Activated CD4-positive, CD25-positive, alpha-beta regulatory T cell (primary cell): ENCODE measurements around the gene NHSL1.
A peak's percentile ranks its signal among the peaks of the same experiment; 100 is the strongest.

Experiments used
- DNase-seq, 4 experiments: peaks; one replicate each; lab custom pipeline; 2025; lab: John Stamatoyannopoulos, UW

The NHSL1 gene

DNA sequence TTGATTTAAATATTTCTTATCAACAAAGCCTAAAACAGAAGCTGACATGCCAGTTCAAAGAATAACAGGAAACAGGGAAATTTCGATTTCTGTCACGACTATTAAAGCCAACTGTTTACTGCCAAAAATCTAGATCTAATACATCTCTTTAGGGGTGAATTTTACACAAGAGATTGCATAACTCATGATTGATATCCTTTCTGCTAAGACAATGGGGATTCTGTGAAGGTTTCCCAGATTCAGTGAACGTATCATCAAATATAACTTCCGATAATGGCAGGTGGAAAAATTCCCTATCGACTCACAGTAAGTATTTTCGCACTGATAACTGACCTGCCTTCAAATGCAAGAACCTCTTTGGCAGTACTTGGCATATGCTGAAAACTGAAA lies 42.9 kb downstream of the NHSL1 start:
- DNase-seq = no peak

DNA sequence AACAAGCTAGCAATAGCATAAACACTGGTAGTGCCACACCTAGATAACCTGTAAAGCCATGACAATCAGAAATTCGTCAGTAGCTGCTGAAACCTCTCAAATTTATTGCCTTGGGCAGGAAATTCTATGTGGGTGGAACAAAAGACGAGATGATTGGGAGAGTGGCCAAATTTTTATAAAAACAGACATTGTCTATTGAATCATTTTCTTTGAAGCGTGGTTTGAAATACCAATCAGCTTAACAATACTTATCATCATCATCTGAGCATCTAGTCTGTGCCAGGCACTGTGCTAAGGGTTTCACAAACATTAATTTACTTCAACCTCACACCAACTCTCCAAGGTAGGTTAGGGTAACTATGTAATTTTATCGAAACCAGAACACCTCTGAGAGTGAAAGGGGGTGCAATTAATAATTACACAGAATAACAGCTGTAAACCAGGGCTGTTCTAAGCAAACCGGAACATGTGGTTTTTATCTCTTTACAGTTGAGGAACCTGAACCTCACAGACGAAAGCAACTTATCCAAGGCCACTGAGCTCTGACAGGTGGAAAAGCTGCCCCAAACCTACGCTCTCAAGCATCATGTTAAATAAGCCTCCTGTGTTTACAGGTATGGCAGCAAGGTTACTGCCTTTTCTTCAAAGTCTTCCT lies 43.4 kb downstream of the NHSL1 start:
- DNase-seq = peak in 2 of 4 experiments; percentile 4 to 14

DNA sequence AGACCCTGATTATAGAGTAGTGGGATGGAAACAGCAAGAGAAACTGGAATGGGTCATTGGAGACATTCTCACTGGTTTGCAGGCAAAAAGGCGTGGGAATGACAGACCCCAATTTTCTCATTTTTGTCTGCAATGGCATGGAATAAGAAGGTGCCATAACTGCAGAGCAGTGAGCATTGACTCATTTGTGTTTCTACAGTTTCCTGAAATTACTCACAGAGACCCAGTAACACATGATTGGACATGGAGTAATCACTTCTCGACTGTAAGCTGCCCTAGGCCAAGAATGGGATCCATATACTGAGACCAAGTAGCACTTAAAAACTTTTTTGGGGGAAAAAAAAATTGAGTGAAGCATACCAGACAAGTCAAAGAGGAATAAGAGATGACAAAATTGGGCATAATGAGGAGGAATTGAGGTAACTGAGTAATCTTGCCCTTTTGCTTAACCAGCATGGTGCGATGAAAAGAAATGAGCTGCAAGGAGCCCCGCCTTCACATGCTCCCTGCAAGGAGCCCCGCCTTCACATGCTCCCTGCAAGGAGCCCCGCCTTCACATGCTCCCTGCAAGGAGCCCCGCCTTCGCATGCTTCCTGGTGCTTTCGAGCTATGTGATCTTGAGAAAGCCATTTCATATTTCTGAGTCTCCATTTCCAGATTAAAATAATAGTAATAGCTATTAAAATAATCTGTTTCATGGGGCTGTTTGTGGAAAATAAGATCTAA lies 44.1 kb downstream of the NHSL1 start:
- DNase-seq = peak in 3 of 4 experiments; percentile 5 to 48 (median 39)

DNA sequence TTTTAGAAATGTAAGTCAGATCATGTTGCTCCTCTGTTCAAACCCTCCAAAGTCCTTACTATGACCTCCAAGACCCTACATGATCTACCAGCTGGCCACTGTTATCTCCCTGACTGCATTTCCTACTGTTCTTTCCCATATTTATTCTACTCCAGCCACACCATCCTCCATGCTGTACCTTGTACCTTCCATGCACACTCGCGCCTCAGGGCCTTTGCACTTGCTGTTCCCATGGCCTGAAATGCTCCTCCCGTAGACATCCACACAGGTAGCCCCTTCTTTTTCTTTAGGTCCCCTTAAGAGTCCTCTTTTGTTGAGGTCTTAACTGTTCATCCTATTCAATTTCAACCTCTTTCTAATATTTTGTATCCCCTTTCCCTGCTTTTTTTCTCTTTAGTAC lies 48.3 kb downstream of the NHSL1 start:
- DNase-seq = no peak

GRCh38 chr6:138450445-138450844 lies 48.8 kb downstream of the NHSL1 start:
- DNase-seq = no peak

GRCh38 chr6:138446821-138447220 lies 52.5 kb downstream of the NHSL1 start:
- no peak for DNase-seq

DNA sequence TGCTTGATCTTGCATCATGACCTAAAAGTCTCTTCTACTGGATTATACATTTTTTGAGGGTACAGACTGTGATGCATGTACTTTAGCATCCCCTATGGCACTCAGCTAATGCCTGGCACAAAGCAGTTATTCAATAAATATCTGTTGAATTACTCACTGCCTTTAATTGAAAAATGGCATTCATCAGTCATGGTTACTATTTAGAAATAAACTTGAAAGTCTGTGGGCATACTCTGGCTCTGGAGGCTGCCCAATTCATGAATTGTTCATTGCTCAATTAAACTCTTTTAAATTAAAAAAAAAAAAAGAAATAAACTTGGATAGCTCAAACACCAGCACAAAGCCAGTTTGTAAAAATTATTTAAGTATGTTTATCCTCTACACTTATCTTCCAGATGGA lies 55.3 kb downstream of the NHSL1 start:
- DNase-seq = no peak

DNA sequence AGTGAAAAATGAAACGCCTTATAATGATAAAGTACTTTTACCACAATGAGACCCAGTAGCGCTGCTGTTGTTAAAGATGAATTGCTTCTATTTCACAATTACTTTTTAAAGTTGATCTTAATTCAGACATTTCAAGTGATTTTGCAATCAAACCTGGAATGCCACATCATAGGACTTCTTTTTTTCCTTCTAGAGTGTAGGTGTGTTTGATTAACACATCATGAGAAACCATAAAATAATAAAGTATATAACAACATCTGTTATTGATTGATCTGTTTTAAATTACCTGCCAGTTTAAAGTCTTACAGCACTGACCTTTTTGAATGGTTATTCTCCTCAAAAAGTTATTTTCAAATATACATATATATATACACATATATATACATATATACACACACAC lies 56.6 kb downstream of the NHSL1 start:
- DNase-seq = no peak

DNA sequence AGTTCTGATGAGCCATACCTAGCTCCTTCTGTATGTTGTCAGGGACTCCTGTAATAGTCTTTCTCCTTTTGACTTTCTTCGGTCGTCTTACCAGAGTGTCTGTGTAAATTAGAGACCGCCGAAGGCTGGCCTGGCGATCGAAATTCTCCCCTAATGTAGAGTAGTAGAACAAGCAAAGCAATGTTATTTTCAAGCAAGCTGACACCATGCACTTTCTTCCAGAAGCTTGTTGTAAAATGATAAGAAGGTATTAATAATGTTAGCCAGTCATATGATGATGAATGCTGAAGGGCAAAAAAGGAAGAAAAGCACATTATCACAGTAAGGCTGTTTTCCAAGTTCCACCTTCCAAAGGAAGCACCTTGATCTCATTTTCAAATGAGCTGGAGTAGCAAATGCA lies 57.3 kb downstream of the NHSL1 start:
- DNase-seq = no peak

GRCh38 chr6:138440758-138441357 lies 58.4 kb downstream of the NHSL1 start:
- DNase-seq = no peak

- no peak for DNase-seq
Measured at GRCh38 chr6:138440296-138440695, 59.0 kb downstream of the NHSL1 start.

GRCh38 chr6:138439546-138439945 lies 59.7 kb downstream of the NHSL1 start:
- no peak for DNase-seq

DNA sequence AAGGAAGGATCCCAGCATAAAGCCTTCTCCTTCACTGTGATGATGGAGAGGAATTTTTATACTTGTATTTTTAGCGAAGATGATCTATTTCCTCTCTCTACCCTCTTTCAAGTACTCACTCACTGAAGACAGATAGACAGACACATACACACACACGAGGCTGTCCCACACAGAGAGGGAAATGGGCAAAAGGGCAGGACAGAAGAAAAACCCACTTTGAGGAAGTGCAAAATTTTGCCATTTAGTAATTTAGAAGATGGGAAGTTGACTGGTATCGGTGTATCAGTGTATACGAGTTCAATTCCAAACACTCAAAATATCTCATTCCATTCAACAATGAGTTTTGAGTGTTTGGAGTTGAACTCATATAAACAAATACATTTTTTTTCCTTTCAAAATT lies 64.4 kb downstream of the NHSL1 start:
- no peak for DNase-seq

- DNase-seq = no peak
Measured at GRCh38 chr6:138434096-138434495, 65.2 kb downstream of the NHSL1 start.

GRCh38 chr6:138432063-138432356 lies 67.3 kb downstream of the NHSL1 start:
- DNase-seq = no peak

- DNase-seq = no peak
Measured at GRCh38 chr6:138431256-138432062, 67.8 kb downstream of the NHSL1 start.

GRCh38 chr6:138430361-138431145 lies 68.7 kb downstream of the NHSL1 start:
- no peak for DNase-seq

GRCh38 chr6:138429761-138430160 lies 69.5 kb downstream of the NHSL1 start:
- no peak for DNase-seq

- DNase-seq = no peak
Measured at GRCh38 chr6:138428944-138429598, 70.2 kb downstream of the NHSL1 start.

GRCh38 chr6:138427701-138428100 lies 71.6 kb downstream of the NHSL1 start:
- DNase-seq = no peak

DNA sequence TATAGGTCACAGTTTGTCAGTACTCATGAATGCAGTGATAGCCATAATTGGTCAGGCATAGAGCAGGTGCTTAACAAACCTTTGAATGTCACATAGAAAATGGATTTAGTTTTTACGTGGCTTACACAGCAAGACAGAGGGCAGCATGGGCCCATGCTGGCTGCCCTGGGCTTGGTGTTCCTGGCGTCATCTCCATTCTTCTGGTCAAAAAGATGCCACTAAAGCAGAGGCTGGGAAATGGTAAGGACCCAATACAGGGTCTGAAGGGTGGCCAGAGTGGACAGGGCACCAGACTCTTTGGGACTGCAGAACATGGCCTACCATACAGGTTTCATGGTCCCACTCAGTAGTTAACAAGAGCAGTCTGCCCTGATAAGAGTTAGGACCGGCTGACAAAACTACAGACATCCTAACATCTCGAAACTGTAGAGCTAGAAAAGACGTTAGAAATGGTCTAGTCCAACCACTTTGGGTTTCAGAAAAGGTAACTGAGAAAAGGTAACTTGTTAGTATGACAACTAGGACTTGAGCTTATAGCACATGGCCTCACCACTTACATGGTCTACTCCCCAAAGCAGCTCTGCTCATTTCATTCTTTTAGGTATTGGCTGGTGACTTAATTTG lies 72.7 kb downstream of the NHSL1 start:
- DNase-seq = no peak
